Measurements from ENCODE around the gene TBC1D23.
A peak's percentile ranks its signal among the peaks of the same experiment; 100 is the strongest.
"Not testable (repeated sequence)": the region's sequence is repeated elsewhere in the genome, so short reads cannot be mapped to it uniquely, and the experiment has no call there.

The TBC1D23 gene

DNA sequence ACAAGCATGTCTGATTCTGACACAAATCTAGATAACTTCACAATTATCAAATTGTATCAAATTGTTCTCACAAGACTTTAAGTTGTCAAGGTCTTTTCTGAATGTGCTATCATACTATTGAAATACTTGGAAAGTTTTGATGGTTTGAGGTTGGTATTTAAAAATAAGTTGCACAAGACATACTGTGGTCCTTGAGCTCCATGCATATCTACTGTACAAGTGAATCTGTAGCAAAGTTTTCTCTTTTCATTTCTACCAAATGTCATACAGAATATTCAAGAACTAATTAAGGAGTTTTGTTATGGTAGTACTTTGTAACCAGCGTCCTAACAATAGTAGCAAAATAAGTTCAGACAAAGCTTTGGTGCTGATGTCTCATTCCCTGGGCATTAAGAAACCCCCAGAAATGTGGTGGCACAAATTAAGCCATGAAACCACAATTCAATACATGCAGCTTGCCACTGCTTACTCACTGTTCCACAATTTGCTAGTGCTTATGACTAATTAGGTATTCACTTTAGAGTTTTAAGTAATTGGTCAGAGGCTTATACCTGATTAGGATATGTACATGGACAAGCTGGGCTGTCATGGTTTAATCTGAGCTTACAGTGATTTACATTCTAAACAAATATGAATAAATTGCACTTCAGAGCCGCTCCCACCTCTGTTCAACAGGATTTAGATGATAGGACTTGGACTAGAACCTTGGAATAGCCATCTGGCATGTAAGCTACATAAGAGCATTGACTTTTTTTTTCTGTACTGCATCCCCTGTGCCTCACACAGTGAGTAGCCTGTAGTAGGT is 8.8 kb downstream of the TBC1D23 start:
- TF ChIP-seq, protein P1, sequence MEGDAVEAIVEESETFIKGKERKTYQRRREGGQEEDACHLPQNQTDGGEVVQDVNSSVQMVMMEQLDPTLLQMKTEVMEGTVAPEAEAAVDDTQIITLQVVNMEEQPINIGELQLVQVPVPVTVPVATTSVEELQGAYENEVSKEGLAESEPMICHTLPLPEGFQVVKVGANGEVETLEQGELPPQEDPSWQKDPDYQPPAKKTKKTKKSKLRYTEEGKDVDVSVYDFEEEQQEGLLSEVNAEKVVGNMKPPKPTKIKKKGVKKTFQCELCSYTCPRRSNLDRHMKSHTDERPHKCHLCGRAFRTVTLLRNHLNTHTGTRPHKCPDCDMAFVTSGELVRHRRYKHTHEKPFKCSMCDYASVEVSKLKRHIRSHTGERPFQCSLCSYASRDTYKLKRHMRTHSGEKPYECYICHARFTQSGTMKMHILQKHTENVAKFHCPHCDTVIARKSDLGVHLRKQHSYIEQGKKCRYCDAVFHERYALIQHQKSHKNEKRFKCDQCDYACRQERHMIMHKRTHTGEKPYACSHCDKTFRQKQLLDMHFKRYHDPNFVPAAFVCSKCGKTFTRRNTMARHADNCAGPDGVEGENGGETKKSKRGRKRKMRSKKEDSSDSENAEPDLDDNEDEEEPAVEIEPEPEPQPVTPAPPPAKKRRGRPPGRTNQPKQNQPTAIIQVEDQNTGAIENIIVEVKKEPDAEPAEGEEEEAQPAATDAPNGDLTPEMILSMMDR (IDR thresholded peaks at IDR 0.05; ENCODE audit: low read depth, low read length), result no peak

DNA sequence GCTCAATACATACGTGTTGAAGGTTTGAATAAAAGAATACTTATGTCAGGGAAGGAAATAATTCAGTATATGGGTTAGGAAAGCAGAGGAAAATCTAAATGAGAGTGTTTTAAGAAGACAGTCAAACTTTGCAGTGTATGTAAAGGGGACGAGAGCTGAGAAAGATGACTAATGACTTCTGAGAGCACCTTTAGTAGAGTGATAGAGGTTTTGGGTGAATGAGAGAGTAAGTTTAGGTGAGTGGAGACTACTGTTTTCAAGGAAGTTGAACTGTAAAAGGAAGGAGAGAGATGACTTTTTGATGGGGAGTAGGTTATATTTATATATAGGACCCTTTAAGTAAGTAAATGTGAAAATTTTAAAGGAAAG is 9.4 kb downstream of the TBC1D23 start:
- TF ChIP-seq, protein P1 (IDR thresholded peaks at IDR 0.05; ENCODE audit: low read depth, low read length), result no peak
- no peak overlapping the region for H3K4me3 ChIP-seq (replicated peaks in 1 of 2; ENCODE audit: low read depth in 2 of 2, low read length in 2 of 2)
- no peak for DNase-seq (ENCODE audit: low read depth in 2 of 2)

More for the DNA sequence above, 8.8 kb downstream of the TBC1D23 start:
- no peak overlapping the region for H3K4me3 ChIP-seq (replicated peaks in 1 of 2; ENCODE audit: low read depth in 2 of 2, low read length in 2 of 2)
- DNase-seq (ENCODE audit: low read depth in 2 of 2), result peak; percentile 61 to 93

DNA sequence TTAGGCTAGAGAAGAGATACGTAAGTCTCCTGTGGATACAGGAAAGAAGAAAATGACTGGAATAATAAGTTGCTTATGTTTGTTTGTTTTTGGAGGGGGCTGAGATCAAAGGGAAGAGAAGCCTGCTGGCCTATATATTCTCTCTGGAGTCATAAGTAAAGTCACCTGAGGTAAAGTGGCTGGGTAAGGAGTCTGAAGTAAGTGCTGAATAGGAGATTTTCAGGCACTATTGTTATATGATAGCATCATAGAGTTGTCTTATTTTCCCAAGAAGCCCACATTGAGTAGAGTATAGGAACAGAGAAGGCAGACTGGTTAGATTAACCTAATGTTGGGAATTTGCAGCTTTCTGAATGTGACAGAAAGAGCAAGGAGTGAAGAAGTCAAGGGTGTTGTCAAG is 10.7 kb downstream of the TBC1D23 start:
- TF ChIP-seq, protein P1 (IDR thresholded peaks at IDR 0.05; ENCODE audit: low read depth, low read length), result no peak
- H3K4me3 ChIP-seq (replicated peaks in 1 of 2; ENCODE audit: low read depth in 2 of 2, low read length in 2 of 2), result no peak overlapping the region
- DNase-seq (ENCODE audit: low read depth in 2 of 2), result no peak

DNA sequence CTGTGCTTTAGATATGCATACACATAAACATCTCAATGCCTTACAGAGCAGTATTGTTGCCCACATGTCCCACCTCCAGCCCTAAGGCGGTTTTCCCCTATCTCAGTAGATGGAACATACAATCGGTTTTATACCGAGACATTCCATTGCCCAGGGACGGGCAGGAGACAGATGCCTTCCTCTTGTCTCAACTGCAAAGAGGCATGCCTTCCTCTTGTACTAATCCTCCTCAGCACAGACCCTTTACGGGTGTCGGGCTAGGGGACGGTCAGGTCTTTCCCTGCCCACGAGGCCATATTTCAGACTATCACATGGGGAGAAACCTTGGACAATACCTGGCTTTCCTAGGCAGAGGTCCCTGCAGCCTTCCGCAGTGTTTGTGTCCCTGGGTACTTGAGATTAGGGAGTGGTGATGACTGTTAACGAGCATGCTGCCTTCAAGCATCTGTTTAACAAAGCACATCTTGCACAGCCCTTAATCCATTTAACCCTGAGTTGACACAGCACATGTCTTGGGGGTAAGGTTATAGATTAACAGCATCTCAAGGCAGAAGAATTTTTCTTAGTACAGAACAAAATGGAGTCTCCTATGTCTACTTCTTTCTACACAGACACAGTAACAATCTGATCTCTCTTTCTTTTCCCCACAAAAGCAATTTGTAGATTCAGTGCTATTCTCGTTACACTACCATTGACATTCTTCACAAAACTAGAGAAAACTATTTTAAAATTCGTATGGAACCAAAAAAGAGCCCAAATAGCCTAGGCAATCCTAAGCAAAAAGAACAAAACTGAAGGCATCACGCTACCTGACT is 12.2 kb downstream of the TBC1D23 start:
- not testable (repeated sequence) for H3K4me3 ChIP-seq (replicated peaks in 1 of 2; ENCODE audit: low read depth in 2 of 2, low read length in 2 of 2); DNase-seq (ENCODE audit: low read depth in 2 of 2)

DNA sequence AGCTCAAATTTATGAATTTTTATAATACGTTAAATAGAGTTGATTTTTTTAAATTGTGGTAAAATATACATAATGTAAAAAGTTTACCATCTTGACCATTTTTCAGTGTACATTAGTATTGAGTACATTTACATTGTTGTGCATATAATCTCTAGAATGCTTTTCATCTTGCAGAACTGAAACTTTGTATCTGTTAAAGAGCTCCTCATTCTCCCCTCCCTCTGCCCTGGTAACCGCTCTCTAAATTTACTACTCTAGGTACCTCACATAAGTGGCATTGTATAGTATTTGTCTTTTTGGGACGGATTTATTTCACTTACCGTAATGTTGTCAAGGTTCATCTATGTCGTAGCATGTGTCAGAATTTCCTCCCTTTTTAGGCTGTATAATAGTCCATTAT is 13.6 kb downstream of the TBC1D23 start:
- no peak overlapping the region for H3K4me3 ChIP-seq (replicated peaks in 1 of 2; ENCODE audit: low read depth in 2 of 2, low read length in 2 of 2)
- TF ChIP-seq, protein P1 (IDR thresholded peaks at IDR 0.05; ENCODE audit: low read depth, low read length), result no peak
- no peak for DNase-seq (ENCODE audit: low read depth in 2 of 2)

DNA sequence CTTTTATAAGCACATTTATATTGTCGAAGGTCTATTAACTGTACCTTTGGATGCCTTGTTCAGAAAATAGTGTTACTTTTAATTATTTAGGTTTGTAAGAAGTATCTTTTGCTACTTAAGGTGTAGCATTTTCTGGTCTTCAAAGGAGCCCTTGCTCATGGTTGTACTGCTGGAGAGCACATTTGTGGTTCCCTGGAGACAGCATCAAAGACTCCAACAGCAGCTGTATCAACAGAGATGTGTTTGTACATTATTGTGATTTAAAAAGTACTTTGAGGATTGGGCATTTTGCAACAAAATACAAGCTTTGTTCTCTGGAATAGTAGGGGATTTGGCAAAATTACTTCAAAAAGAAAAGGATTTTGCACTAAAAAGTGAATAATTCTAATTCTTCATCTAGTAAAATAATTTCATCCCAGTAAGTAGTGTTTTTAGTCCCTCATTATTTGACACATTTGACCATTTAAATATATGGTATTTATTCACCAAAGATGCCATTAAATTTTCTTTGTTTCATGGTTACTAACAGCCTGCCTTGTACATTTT is 16.5 kb downstream of the TBC1D23 start:
- no peak overlapping the region for H3K4me3 ChIP-seq (replicated peaks in 1 of 2; ENCODE audit: low read depth in 2 of 2, low read length in 2 of 2)
- peak in 1 of 2 donors; percentile 53 for DNase-seq (ENCODE audit: low read depth in 2 of 2)
- TF ChIP-seq, protein P1 (IDR thresholded peaks at IDR 0.05; ENCODE audit: low read depth, low read length), result no peak

DNA sequence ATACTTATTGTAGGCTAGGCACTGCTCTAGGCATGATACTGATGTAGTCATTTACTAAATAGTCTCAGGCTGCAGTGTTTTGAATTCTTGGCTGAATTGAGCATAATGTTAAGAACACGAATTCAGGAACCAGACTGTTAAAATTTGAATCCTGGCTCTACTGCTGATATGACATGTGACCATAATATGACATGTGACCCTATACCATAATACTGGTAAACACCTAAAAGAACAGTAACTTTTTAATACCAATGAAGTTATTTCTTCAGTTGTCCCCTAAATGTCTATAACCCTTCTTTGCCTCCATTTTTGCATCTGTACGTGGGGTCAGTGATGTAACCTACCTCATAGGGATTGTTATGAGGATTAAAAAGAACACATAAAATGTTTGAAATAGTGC is 18.1 kb downstream of the TBC1D23 start:
- no peak for DNase-seq (ENCODE audit: low read depth in 2 of 2)
- no peak overlapping the region for H3K4me3 ChIP-seq (replicated peaks in 1 of 2; ENCODE audit: low read depth in 2 of 2, low read length in 2 of 2)
- TF ChIP-seq, protein P1 (IDR thresholded peaks at IDR 0.05; ENCODE audit: low read depth, low read length), result no peak
